ENCODE results near the gene ARHGAP24. TPM values are rescaled to one million over a fixed set of nuclear protein-coding genes. Genes with fewer than 3 reads are reported as not detected.

Gene ARHGAP24
- total and polyA plus RNA-seq, 2 experiments from 2014 or later, result 0.21 to 0.36 TPM

DNA sequence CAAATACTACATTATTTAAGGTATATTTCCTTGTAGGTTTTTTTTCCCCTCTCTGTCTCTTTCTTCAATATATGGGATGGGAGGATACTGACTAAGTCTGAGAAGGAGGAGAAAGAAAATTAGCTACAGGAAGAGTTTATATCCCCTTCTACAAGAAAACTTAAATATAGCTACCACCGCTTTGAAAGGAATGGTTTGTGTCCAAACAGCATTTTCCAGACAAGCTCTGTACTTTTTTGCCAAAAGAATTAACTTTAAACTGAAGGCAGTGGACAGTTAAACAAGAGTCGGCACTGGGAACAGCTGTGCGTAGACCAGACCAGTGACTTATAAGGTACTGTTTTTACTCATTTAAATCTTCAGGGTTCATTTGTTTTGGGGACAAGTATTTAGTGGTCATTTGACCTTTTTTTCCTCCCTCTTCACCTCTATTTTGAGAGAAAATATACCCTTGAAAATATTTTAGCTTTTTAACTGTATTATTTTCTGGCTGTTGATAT lies 303.7 kb downstream of the ARHGAP24 start:
- no peak for ATAC-seq
- Histone ChIP-seq H3K27ac (ENCODE audit: low read depth) (no peak overlapping the region), H3K4me3 (no peak overlapping the region), H3K27me3 (ENCODE audit: insufficient read depth) (no peaks in the 10 kb centered on the region), H3K36me3 (ENCODE audit: insufficient read depth) (no peaks in the 10 kb centered on the region), H3K79me2 (replicated peaks; ENCODE audit: insufficient read depth) (no peaks in the 10 kb centered on the region), H4K20me1 (replicated peaks; ENCODE audit: insufficient read depth) (no peaks in the 10 kb centered on the region), H2AFZ (peak overlapping the region; percentile 45), H3K9me2 (ENCODE audit: insufficient read depth) (no peaks in the 10 kb centered on the region; the same call in 1 of the 2 replicates), H3K4me1 (ENCODE audit: insufficient read depth) (peaks cover 15% of the 10 kb centered on the region), H3F3A (replicated peaks; ENCODE audit: low read depth) (no peaks in the 10 kb centered on the region), H3K4me2 (no peak overlapping the region)
- Mint-ChIP-seq H3K27me3 (ENCODE audit: insufficient read depth, low read depth, poor library complexity) (no peaks in the 10 kb centered on the region), H3K4me1 (peaks cover 27% of the 10 kb centered on the region), H3K4me3 (no peak overlapping the region), H3K36me3 (ENCODE audit: low read depth) (no peaks in the 10 kb centered on the region), H3K9me3 (no peaks in the 10 kb centered on the region; the same call in 2 of the 3 replicates), H3K27ac (no peak overlapping the region)
- TF ChIP-seq, protein P1, sequence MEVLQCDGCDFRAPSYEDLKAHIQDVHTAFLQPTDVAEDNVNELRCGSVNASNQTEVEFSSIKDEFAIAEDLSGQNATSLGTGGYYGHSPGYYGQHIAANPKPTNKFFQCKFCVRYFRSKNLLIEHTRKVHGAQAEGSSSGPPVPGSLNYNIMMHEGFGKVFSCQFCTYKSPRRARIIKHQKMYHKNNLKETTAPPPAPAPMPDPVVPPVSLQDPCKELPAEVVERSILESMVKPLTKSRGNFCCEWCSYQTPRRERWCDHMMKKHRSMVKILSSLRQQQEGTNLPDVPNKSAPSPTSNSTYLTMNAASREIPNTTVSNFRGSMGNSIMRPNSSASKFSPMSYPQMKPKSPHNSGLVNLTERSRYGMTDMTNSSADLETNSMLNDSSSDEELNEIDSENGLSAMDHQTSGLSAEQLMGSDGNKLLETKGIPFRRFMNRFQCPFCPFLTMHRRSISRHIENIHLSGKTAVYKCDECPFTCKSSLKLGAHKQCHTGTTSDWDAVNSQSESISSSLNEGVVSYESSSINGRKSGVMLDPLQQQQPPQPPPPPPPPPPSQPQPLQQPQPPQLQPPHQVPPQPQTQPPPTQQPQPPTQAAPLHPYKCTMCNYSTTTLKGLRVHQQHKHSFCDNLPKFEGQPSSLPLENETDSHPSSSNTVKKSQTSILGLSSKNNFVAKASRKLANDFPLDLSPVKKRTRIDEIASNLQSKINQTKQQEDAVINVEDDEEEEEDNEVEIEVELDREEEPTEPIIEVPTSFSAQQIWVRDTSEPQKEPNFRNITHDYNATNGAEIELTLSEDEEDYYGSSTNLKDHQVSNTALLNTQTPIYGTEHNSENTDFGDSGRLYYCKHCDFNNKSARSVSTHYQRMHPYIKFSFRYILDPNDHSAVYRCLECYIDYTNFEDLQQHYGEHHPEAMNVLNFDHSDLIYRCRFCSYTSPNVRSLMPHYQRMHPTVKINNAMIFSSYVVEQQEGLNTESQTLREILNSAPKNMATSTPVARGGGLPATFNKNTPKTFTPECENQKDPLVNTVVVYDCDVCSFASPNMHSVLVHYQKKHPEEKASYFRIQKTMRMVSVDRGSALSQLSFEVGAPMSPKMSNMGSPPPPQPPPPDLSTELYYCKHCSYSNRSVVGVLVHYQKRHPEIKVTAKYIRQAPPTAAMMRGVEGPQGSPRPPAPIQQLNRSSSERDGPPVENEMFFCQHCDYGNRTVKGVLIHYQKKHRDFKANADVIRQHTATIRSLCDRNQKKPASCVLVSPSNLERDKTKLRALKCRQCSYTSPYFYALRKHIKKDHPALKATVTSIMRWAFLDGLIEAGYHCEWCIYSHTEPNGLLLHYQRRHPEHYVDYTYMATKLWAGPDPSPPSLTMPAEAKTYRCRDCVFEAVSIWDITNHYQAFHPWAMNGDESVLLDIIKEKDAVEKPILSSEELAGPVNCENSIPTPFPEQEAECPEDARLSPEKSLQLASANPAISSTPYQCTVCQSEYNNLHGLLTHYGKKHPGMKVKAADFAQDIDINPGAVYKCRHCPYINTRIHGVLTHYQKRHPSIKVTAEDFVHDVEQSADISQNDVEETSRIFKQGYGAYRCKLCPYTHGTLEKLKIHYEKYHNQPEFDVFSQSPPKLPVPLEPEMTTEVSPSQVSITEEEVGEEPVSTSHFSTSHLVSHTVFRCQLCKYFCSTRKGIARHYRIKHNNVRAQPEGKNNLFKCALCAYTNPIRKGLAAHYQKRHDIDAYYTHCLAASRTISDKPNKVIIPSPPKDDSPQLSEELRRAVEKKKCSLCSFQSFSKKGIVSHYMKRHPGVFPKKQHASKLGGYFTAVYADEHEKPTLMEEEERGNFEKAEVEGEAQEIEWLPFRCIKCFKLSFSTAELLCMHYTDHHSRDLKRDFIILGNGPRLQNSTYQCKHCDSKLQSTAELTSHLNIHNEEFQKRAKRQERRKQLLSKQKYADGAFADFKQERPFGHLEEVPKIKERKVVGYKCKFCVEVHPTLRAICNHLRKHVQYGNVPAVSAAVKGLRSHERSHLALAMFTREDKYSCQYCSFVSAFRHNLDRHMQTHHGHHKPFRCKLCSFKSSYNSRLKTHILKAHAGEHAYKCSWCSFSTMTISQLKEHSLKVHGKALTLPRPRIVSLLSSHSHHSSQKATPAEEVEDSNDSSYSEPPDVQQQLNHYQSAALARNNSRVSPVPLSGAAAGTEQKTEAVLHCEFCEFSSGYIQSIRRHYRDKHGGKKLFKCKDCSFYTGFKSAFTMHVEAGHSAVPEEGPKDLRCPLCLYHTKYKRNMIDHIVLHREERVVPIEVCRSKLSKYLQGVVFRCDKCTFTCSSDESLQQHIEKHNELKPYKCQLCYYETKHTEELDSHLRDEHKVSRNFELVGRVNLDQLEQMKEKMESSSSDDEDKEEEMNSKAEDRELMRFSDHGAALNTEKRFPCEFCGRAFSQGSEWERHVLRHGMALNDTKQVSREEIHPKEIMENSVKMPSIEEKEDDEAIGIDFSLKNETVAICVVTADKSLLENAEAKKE (CRISPR knock-in tag; IDR thresholded peaks at IDR 0.05), result no peak
- TF ChIP-seq CREB1 (CRISPR knock-in tag; IDR thresholded peaks at IDR 0.05; ENCODE audit: low read depth), result no peak
- TF ChIP-seq STAT1 (IDR thresholded peaks at IDR 0.05; ENCODE audit: unreplicated experiment), result no peak
- DNase-seq (ENCODE audit: low spot score), result no peak

DNA sequence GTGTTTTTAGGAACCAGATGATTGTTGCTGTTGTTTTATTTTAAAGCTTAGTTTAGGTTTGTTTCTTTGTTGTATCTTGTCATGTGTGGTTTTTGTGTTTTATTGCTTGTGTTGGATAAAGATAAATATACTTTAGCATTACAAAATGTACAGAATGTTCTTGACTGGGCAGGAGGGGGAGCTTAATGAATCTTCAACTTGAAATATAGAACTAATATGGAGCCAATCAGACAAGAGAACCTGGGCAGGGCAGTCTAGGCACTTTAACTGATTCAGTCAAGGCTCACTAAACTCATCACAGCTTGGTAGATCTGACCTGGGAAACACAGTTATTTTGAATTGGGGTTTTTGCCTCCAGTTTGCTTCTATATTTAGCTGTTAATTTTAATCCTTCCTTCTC lies 304.2 kb downstream of the ARHGAP24 start:
- Histone ChIP-seq H3K4me1 (ENCODE audit: insufficient read depth) (peaks cover 10% of the 10 kb centered on the region), H3K9me2 (ENCODE audit: insufficient read depth) (no peaks in the 10 kb centered on the region; the same call in 1 of the 2 replicates), H4K20me1 (replicated peaks; ENCODE audit: insufficient read depth) (no peaks in the 10 kb centered on the region), H3K79me2 (replicated peaks; ENCODE audit: insufficient read depth) (no peaks in the 10 kb centered on the region), H3K4me2 (no peak overlapping the region), H3K4me3 (no peak overlapping the region), H3F3A (replicated peaks; ENCODE audit: low read depth) (no peaks in the 10 kb centered on the region), H2AFZ (peak overlapping the region; percentile 45), H3K27ac (ENCODE audit: low read depth) (no peak overlapping the region), H3K27me3 (ENCODE audit: insufficient read depth) (no peaks in the 10 kb centered on the region), H3K36me3 (ENCODE audit: insufficient read depth) (no peaks in the 10 kb centered on the region)
- Mint-ChIP-seq H3K27ac (0 out of 2 replicates have a peak overlapping the region, but pooled peaks have one; percentile 22), H3K9me3 (no peaks in the 10 kb centered on the region; the same call in 2 of the 3 replicates), H3K4me1 (peaks cover 24% of the 10 kb centered on the region), H3K27me3 (ENCODE audit: insufficient read depth, low read depth, poor library complexity) (no peaks in the 10 kb centered on the region), H3K36me3 (ENCODE audit: low read depth) (no peaks in the 10 kb centered on the region), H3K4me3 (no peak overlapping the region)
- ATAC-seq (no peak), DNase-seq (ENCODE audit: low spot score) (no peak)
- TF ChIP-seq EZH2 (IDR thresholded peaks at IDR 0.05; ENCODE audit: low read depth, unreplicated experiment) (no peak), NANOG (IDR thresholded peaks at IDR 0.05; ENCODE audit: borderline replicate concordance) (no peak), POLR2AphosphoS5 (IDR thresholded peaks at IDR 0.05; ENCODE audit: low read depth) (no peak)
- TF ChIP-seq, protein P1 (CRISPR knock-in tag; IDR thresholded peaks at IDR 0.05), result no peak
